BLaER1 treated with 17β-estradiol and CSF1 and Interleukin-3, amounts not matched to agents 10 nM and 100 nM (cell line): Measurements from ENCODE around the gene PLXNB2.

Experiments used
- H3K27ac ChIP-seq, 11 experiments: shearing (Covaris generic); formaldehyde crosslinking; 2 replicates each; pipeline ENCODE4 v1.8.1; 2022
- H3K27me3 ChIP-seq, 11 experiments: shearing (Covaris generic); formaldehyde crosslinking; 2 replicates each; pipeline ENCODE4 v1.8.1; 2022
- H3K36me3 ChIP-seq, 11 experiments: shearing (Covaris generic); formaldehyde crosslinking; 2 replicates each; pipeline ENCODE4 v1.8.1; 2022
- H3K4me1 ChIP-seq, 10 experiments: shearing (Covaris generic); formaldehyde crosslinking; 2 replicates each; pipeline ENCODE4 v1.8.1; 2022
- H3K4me2 ChIP-seq, 11 experiments: shearing (Covaris generic); formaldehyde crosslinking; 2 replicates each; pipeline ENCODE4 v1.8.1; 2022
- H3K4me3 ChIP-seq, 10 experiments: shearing (Covaris generic); formaldehyde crosslinking; 2 replicates each; pipeline ENCODE4 v1.8.1; 2022
- H3K9ac ChIP-seq, 11 experiments: shearing (Covaris generic); formaldehyde crosslinking; 2 replicates each; pipeline ENCODE4 v1.8.1; 2022
- H3K9me3 ChIP-seq, 11 experiments: shearing (Covaris generic); formaldehyde crosslinking; replicated peaks in 1 of 11; 2 replicates each; pipeline ENCODE4 v1.8.1; 2022
- H4K20me1 ChIP-seq, 11 experiments: shearing (Covaris generic); formaldehyde crosslinking; 2 replicates each; pipeline ENCODE4 v1.8.1; 2022
- Cebpa-rat ChIP-seq, 11 experiments: shearing (Covaris generic); IDR thresholded peaks; 2 replicates each; pipeline ENCODE4 v1.8.1; 2022

Gene PLXNB2

DNA sequence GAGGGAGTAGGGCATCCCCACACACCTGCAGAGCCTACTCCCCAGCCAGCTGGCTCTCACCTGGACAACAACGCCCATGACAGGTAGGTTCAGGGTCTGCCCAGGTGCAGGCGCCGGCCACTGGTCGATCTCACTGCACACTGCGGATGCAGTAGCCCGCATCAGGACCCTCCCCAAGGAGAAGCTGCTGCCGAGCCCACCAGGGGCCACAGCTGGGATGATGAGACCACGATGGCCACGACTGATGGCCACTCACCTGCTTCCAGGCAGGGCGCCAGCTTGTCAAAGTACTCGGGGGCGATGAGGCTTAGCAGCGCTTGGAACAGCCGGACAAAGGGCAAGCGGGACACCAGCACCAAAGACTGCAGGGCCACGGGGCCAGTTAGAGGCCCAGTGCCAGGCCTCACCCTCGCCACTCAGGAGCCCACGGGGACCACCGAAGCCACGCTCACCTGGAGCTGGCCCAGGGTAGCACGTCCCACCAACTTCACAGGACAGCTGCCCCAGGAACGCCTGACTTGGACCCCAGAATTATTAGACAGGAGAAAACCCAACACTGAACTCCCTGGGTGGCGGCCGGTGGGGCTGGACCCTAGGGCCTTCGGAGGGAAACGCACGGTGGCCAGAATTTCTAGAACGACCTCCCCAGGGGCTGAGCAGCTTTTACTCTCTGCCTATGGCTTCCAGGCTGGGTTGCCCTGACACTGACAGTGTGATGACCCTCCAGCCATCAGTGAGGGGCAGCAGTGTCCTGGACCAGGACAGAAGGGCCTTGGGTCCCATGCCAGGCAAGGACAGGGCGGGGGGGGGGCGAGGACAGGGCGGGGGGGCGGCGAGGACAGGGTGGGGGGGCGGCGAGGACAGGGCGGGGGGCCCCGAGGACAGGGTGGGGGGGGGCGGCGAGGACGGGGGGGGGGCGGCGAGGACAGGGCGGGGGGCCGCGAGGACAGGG, 8.9 kb upstream of the PLXNB2 start:
- Histone ChIP-seq H3K27ac (peak overlapping the region in 4 of 11 experiments; percentile 83 to 91 (median 84); a peak in 7 of 22 replicates), H3K4me2 (peak overlapping the region; percentile 96 to 100 (median 99); a peak in 21 of 22 replicates), H3K4me3 (peak overlapping the region in 1 of 10 experiments; percentile 24; a peak in 1 of 20 replicates), H3K36me3 (no peaks in the 10 kb centered on the region), H3K27me3 (peaks cover 0 to 41% (median 0%) of the 10 kb centered on the region in 11 experiments; a peak in 6 of 22 replicates), H3K9ac (peak overlapping the region in 4 of 11 experiments; percentile 6 to 82 (median 52); a peak in 5 of 22 replicates), H4K20me1 (peaks cover 0 to 35% (median 8%) of the 10 kb centered on the region in 11 experiments; a peak in 14 of 22 replicates), H3K4me1 (peaks cover 69 to 97% (median 92%) of the 10 kb centered on the region in 10 experiments), H3K9me3 (no peaks in the 10 kb centered on the region)
- TF ChIP-seq Cebpa-rat (IDR thresholded peaks at IDR 0.05): no peak

DNA sequence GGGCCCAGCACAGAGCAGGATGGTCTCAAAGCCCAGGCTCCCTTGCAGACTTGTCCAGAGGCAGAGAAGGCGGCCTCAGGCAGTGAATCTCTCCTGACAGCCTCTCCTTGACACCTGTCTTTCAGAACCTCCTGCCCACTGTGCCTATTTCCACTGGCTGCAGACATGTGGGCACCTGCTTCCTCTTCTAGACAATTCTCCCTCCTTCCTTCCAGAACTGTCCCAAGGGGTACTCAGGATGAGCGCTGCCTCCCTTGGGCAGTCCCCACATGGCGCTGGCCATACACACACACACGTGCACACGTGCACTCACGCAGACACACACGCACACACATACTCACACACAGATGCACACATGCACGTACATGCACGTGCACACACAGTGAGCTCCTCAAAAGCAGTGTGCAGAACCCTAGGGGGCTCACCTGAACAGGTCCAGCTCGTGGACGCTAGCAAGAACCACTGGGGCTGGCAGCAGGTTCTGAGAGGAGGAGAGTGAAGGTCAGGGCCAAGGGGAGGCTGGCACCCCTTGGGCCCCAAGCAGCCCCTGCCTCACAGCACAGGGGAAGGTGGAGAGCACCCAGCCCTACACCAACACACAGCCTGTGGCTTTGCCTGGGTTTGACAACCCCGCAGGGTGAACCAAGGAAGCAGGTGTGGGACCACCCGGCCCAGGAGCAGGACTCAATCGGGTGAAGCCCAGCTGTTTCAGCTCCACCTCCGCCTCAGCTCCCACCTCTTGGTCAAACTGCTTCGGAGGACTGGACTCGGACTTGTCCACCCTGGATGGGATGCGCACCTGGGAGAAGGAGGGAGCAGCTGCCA, 8.1 kb upstream of the PLXNB2 start:
- Histone ChIP-seq H3K36me3 (no peaks in the 10 kb centered on the region), H3K27ac (peak overlapping the region in 9 of 11 experiments; percentile 24 to 91 (median 76); a peak in 17 of 22 replicates), H3K9me3 (no peaks in the 10 kb centered on the region), H4K20me1 (peaks cover 0 to 40% (median 13%) of the 10 kb centered on the region in 11 experiments; a peak in 14 of 22 replicates), H3K4me2 (peak overlapping the region; percentile 96 to 100 (median 99)), H3K27me3 (peaks cover 0 to 47% (median 0%) of the 10 kb centered on the region in 11 experiments; a peak in 6 of 22 replicates), H3K4me3 (peak overlapping the region in 9 of 10 experiments; percentile 38 to 64 (median 59); a peak in 14 of 20 replicates), H3K4me1 (peaks cover 76 to 98% (median 95%) of the 10 kb centered on the region in 10 experiments), H3K9ac (peak overlapping the region in 9 of 11 experiments; percentile 61 to 83 (median 73); a peak in 17 of 22 replicates)
- no peak for TF ChIP-seq Cebpa-rat (IDR thresholded peaks at IDR 0.05)

DNA sequence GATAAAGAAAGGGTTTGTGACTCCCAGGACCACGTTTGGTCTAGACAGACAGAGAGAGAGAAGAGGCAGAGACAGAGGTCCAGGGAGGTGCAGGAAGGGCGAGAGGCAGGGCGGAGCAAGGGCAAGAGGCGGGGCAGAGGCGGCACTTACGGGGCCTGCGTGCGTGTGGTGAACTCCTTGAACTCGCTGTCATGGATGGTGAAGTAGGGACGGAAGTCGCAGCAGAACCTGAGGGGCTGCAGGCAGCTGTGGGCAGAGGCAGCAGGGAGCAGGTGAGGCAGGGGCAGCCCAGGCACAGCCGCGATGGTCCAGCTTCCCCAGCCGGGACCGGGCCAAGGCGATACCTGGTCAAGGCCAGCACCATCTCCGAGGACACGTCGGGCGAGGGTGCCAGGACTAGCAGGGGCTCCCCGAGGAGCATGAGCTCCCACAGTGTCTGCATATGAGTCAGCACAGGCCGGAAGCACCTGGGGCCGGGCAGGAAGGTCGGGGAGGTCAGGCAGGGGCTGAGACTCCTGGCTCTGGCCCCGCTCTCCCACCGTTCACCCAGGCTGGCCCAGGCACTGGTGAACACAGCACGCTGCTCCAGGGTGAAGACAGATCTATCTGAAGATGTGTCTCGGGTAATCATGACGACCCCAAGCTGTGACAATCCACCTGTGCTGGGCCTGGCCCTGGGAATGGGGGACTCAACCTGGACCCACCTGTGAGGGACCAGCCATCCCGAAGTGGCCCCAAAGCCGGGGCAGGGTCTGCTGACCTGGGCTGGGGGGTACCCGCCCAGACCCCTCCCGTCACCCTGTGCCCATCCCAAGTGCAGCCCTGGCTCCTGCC, 7.2 kb upstream of the PLXNB2 start:
- H3K27me3 ChIP-seq: peaks cover 0 to 47% (median 0%) of the 10 kb centered on the region in 11 experiments; a peak in 6 of 22 replicates
- H3K4me3 ChIP-seq: peak overlapping the region; percentile 38 to 64 (median 58)
- no peaks in the 10 kb centered on the region for H3K9me3 ChIP-seq
- peaks cover 83 to 98% (median 95%) of the 10 kb centered on the region in 10 experiments for H3K4me1 ChIP-seq
- peak overlapping the region in 10 of 11 experiments; percentile 24 to 91 (median 73); a peak in 18 of 22 replicates for H3K27ac ChIP-seq
- H4K20me1 ChIP-seq: peaks cover 0 to 40% (median 13%) of the 10 kb centered on the region in 11 experiments; a peak in 14 of 22 replicates
- H3K9ac ChIP-seq: peak overlapping the region; percentile 42 to 83 (median 69)
- H3K36me3 ChIP-seq: no peaks in the 10 kb centered on the region
- H3K4me2 ChIP-seq: peak overlapping the region; percentile 96 to 100 (median 99)
- TF ChIP-seq Cebpa-rat (IDR thresholded peaks at IDR 0.05): no peak

DNA sequence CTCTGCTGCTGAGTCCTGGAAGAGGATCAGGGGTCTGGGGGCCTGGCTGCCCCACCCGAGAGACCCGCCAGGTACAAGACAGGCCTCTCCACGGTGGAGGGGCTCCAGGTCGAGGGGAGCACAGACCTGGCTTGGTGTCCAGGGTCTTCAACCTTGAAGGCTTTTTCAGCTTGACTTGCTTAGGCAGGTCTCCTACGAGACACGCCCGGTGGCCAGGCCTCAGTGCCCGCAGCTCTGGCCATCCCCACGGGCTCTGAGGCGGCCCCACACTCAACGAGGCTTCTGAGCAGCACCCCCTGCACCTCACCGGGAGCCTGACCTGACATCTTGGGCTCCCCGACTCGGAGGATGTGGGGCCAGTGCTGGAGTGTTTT, 6.6 kb upstream of the PLXNB2 start:
- no peaks in the 10 kb centered on the region for H3K36me3 ChIP-seq
- peak overlapping the region; percentile 38 to 64 (median 58) for H3K4me3 ChIP-seq
- H3K27me3 ChIP-seq: peaks cover 0 to 46% (median 0%) of the 10 kb centered on the region in 11 experiments; a peak in 6 of 22 replicates
- peak overlapping the region in 10 of 11 experiments; percentile 24 to 91 (median 73); a peak in 18 of 22 replicates for H3K27ac ChIP-seq
- H4K20me1 ChIP-seq: peaks cover 0 to 40% (median 13%) of the 10 kb centered on the region in 11 experiments; a peak in 14 of 22 replicates
- H3K4me1 ChIP-seq: peaks cover 83 to 98% (median 95%) of the 10 kb centered on the region in 10 experiments
- peak overlapping the region; percentile 42 to 83 (median 69); a peak in 21 of 22 replicates for H3K9ac ChIP-seq
- no peaks in the 10 kb centered on the region for H3K9me3 ChIP-seq
- H3K4me2 ChIP-seq: peak overlapping the region; percentile 96 to 100 (median 99)
- no peak for TF ChIP-seq Cebpa-rat (IDR thresholded peaks at IDR 0.05)

DNA sequence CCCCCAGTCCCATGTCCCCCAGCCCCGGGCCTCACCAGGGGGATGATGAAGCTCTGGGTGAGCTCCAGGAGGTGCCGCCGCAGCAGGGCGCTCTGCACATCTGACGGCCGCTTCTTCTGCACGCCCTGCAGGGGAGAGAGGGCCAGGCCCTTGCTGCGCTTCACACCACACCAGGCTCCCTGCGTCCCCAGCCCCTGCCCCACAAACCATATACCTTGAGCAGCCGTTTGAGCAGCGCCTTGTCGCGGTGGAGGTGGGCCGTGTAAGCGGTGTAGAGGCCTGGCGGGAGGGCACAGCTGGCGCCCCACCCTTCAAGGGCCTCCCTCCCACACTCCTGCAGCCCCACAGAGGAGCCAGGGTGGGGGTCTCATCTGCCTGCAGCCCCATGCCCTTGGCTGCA, 6.2 kb upstream of the PLXNB2 start:
- Histone ChIP-seq H3K9me3 (no peaks in the 10 kb centered on the region), H3K4me2 (peak overlapping the region; percentile 96 to 100 (median 99)), H3K27ac (peak overlapping the region in 9 of 11 experiments; percentile 45 to 91 (median 76); a peak in 17 of 22 replicates), H3K27me3 (peaks cover 0 to 41% (median 0%) of the 10 kb centered on the region in 11 experiments; a peak in 6 of 22 replicates), H3K36me3 (no peaks in the 10 kb centered on the region), H3K4me1 (peaks cover 83 to 98% (median 95%) of the 10 kb centered on the region in 10 experiments), H3K9ac (peak overlapping the region in 10 of 11 experiments; percentile 58 to 83 (median 71); a peak in 19 of 22 replicates), H3K4me3 (peak overlapping the region; percentile 38 to 64 (median 58)), H4K20me1 (peaks cover 0 to 41% (median 13%) of the 10 kb centered on the region in 11 experiments; a peak in 14 of 22 replicates)
- no peak for TF ChIP-seq Cebpa-rat (IDR thresholded peaks at IDR 0.05)

DNA sequence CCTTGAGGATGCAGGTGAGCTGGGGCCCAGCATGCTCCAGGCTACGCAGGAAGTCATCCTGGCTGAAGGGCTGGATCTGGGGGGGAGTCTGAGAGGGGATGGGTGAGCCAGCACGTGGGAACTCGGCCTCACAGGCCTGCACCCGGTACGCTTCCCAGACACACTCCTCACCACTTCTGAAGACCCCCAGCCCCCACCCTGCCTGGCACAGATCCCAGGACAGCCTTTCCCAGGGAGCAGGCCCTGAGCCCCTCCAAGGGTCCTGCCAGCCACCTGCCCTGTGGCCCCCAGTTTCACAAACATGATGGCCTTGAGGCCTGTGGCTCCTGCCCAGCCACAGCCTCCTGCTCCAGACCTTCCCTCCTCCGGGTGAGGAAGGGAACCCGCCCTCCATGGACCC, 5.6 kb upstream of the PLXNB2 start:
- Histone ChIP-seq H3K4me2 (peak overlapping the region; percentile 53 to 100 (median 88)), H4K20me1 (peaks cover 0 to 41% (median 13%) of the 10 kb centered on the region in 11 experiments; a peak in 14 of 22 replicates), H3K4me3 (0 out of 20 replicates have a peak overlapping the region, but pooled peaks of 1 of the 10 experiments have one; percentile 40), H3K27me3 (peaks cover 0 to 38% (median 0%) of the 10 kb centered on the region in 11 experiments; a peak in 6 of 22 replicates), H3K36me3 (no peaks in the 10 kb centered on the region), H3K9ac (peak overlapping the region in 3 of 11 experiments; percentile 58 to 62 (median 61); a peak in 7 of 22 replicates), H3K4me1 (peaks cover 83 to 98% (median 95%) of the 10 kb centered on the region in 10 experiments), H3K27ac (peak overlapping the region in 2 of 11 experiments; percentile 28 to 45; a peak in 2 of 22 replicates), H3K9me3 (no peaks in the 10 kb centered on the region)
- TF ChIP-seq Cebpa-rat (IDR thresholded peaks at IDR 0.05): no peak

DNA sequence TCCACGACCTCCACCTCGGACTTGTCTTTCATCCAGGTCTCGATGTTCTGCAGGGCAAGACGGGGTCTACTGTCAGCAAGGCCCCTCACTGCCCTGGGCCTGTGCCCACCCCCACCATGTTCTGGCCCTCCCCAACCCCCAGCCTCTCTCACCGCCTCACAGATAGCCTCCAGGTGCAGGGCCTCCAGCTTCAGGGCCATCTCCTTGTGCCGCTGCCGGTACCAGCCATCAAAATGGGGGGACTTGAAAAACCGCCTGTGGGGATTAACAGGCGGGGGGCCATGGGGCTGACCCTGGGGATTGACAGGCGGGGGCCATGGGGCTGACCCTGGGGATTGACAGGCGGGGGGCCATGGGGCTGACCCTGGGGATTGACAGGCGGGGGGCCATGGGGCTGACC, 4.9 kb upstream of the PLXNB2 start:
- Histone ChIP-seq H3K27me3 (peaks cover 0 to 32% (median 0%) of the 10 kb centered on the region in 11 experiments; a peak in 6 of 22 replicates), H3K4me2 (peak overlapping the region; percentile 36 to 100 (median 97); a peak in 21 of 22 replicates), H3K27ac (no peak overlapping the region), H3K4me1 (peaks cover 79 to 94% (median 92%) of the 10 kb centered on the region in 10 experiments), H3K36me3 (no peaks in the 10 kb centered on the region), H3K9ac (peak overlapping the region in 2 of 11 experiments; percentile 27 to 40; a peak in 2 of 22 replicates), H3K4me3 (no peak overlapping the region), H4K20me1 (peaks cover 0 to 41% (median 13%) of the 10 kb centered on the region in 11 experiments; a peak in 14 of 22 replicates), H3K9me3 (no peaks in the 10 kb centered on the region)
- no peak for TF ChIP-seq Cebpa-rat (IDR thresholded peaks at IDR 0.05)
